OCI-LY7 (cell line): ENCODE results near the gene ACOX1. TPM values are rescaled to one million over a fixed set of nuclear protein-coding genes. Genes with fewer than 3 reads are reported as not detected.

ENCODE experiments used
- BruUV-seq: library from RNA; stranded (reverse); fragments of 400-500 nt; replicated peaks from 2 replicates; lab custom pipeline; 2021; lab: Mats Ljungman, UMichigan
- CTCF ChIA-PET: fragments of 300-600 bp; sonication (Branson Sonifier 250); formaldehyde crosslinking; loops from one replicate; lab custom pipeline; 2022; ENCODE audit warnings: antibody characterized with exemption; ENCODE audit not compliant: unreplicated experiment; lab: Charles Lee
- POLR2A ChIA-PET: fragments of 300-600 bp; sonication (Branson Sonifier 250); formaldehyde crosslinking; loops from one replicate; lab custom pipeline; 2022; ENCODE audit warnings: antibody characterized with exemption; lab: Charles Lee
- DNase-seq: peaks from one replicate; pipeline ENCODE4 v3.0.0-alpha.2; 2015; ENCODE audit warnings: low spot score
- H2AFZ ChIP-seq: fragments of 200-600 bp; sonication (generic), shearing (Covaris generic); 2 replicates; pipeline ENCODE4 v1.6.1; 2014; ENCODE audit warnings: mild to moderate bottlenecking, antibody characterized with exemption, low read length, moderate library complexity
- H3K27ac ChIP-seq: fragments of 200-600 bp; sonication (generic); 2 replicates; pipeline ENCODE4 v1.5.1; 2014; ENCODE audit warnings: mixed run types, low read depth, mild to moderate bottlenecking, moderate library complexity, low read length, inconsistent platforms; ENCODE audit not compliant: poor library complexity, severe bottlenecking
- H3K36me3 ChIP-seq: fragments of 200-600 bp; sonication (generic); 2 replicates; pipeline ENCODE4 v1.6.1; 2014; ENCODE audit warnings: mild to moderate bottlenecking, antibody characterized with exemption, low read length, moderate library complexity, mixed read lengths; ENCODE audit not compliant: insufficient read depth
- H3K4me1 ChIP-seq: fragments of 200-600 bp; sonication (generic); 2 replicates; pipeline ENCODE4 v1.5.1; 2014; ENCODE audit warnings: mild to moderate bottlenecking, low read length; ENCODE audit not compliant: insufficient read depth, poor library complexity, severe bottlenecking
- H3K4me2 ChIP-seq: fragments of 200-600 bp; sonication (generic); 2 replicates; pipeline ENCODE4 v1.6.1; 2014; ENCODE audit warnings: mild to moderate bottlenecking, low read length
- H3K4me3 ChIP-seq: fragments of 200-600 bp; sonication (generic); 2 replicates; pipeline ENCODE4 v1.5.1; 2014; ENCODE audit warnings: mild to moderate bottlenecking, low read depth, low read length; ENCODE audit not compliant: poor library complexity, severe bottlenecking
- H3K79me2 ChIP-seq: fragments of 200-600 bp; sonication (generic); 2 replicates; pipeline ENCODE4 v1.6.1; 2016; ENCODE audit warnings: low read depth, mild to moderate bottlenecking, low read length, moderate library complexity, mixed read lengths; ENCODE audit not compliant: insufficient read depth
- H3K9me2 ChIP-seq: fragments of 200-600 bp; sonication (generic); 2 replicates; pipeline ENCODE4 v1.6.1; 2016; ENCODE audit warnings: mild to moderate bottlenecking, low read length, mixed read lengths; ENCODE audit not compliant: insufficient read depth
- H3K9me3 ChIP-seq: fragments of 200-600 bp; sonication (generic); 2 replicates; pipeline ENCODE4 v1.6.1; 2014; ENCODE audit warnings: mild to moderate bottlenecking, mixed run types, low read length, mixed read lengths
- H4K20me1 ChIP-seq: fragments of 200-600 bp; sonication (generic); 2 replicates; pipeline ENCODE4 v1.6.1; 2014; ENCODE audit warnings: mild to moderate bottlenecking, antibody characterized with exemption, low read length, moderate library complexity, mixed read lengths; ENCODE audit not compliant: insufficient read depth
- EZH2phosphoT487 ChIP-seq: fragments of 200-600 bp; sonication (generic); IDR thresholded peaks from 2 replicates; pipeline ENCODE4 v1.6.1; 2018; ENCODE audit warnings: low read depth, borderline replicate concordance, mild to moderate bottlenecking, mixed run types, antibody characterized with exemption, low read length, moderate library complexity, mixed read lengths
- intact Hi-C: fragments of 100-400 bp; cut with micrococcal nuclease; formaldehyde crosslinking; loops from one replicate; pipeline ENCODE4 v1.10.0; 2022; ENCODE audit not compliant: unreplicated experiment
- total RNA-seq, 2 experiments: library from RNA; depleted of rRNA in 1 of 2; stranded (reverse); fragments of >200 nt in 1 of 2; shearing (Covaris generic) in 1 of 2; gene quantifications; 2 replicates each; pipeline ENCODE4 v1.2.3, GENCODE V29; 2014 to 2022
- TF ChIP-seq, protein P1 (sequence below): fragments of 200-600 bp; sonication (generic); conservative IDR thresholded peaks from 2 replicates; pipeline ENCODE4 v1.5.1; 2014; ENCODE audit warnings: mild to moderate bottlenecking, antibody characterized with exemption, low read length, moderate library complexity, mixed read lengths

Gene ACOX1
- total RNA-seq, 2 experiments from 2014 or later, result 22.6 to 34.6 TPM

DNA sequence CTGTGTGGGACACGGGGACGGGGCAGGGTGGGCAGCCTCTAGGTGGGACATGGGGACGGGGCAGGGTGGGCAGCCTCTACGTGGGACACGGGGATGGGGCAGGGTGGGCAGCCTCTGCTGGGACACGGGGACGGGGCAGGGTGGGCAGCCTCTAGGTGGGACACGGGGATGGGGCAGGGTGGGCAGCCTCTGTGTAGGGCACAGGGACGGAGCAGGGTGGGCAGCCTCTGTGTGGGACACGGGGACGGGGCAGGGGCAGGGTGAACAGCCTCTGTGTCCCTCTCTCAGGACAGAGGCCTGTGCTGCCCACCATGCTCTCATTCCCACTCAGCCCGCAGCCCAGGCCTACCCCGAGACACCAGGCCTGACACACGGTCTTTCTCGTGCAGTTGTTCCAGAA lies 57.4 kb downstream of the ACOX1 start:
- ChIA-PET POLR2A (interaction anchor here (0.7 to 0.9 kb wide), 3 partner anchors 33 to 491 kb away, joined by 3 to 7 read pairs (median 4); no protein-coding TSS in a partner anchor), CTCF (no interaction called here)
- Histone ChIP-seq H3K9me2 (no peaks in the 10 kb centered on the region), H3K4me2 (no peak overlapping the region), H3K4me1 (no peaks in the 10 kb centered on the region), H3K27ac (no peak overlapping the region), H2AFZ (no peak overlapping the region), H3K79me2 (no peaks in the 10 kb centered on the region), H4K20me1 (no peaks in the 10 kb centered on the region), H3K4me3 (no peak overlapping the region), H3K36me3 (no peaks in the 10 kb centered on the region), H3K9me3 (no peaks in the 10 kb centered on the region)
- intact Hi-C loops, result no loop called here
- no peak for DNase-seq
- BruUV-seq, result no TSS peak
- TF ChIP-seq EZH2phosphoT487, result no peak
- TF ChIP-seq, protein P1, sequence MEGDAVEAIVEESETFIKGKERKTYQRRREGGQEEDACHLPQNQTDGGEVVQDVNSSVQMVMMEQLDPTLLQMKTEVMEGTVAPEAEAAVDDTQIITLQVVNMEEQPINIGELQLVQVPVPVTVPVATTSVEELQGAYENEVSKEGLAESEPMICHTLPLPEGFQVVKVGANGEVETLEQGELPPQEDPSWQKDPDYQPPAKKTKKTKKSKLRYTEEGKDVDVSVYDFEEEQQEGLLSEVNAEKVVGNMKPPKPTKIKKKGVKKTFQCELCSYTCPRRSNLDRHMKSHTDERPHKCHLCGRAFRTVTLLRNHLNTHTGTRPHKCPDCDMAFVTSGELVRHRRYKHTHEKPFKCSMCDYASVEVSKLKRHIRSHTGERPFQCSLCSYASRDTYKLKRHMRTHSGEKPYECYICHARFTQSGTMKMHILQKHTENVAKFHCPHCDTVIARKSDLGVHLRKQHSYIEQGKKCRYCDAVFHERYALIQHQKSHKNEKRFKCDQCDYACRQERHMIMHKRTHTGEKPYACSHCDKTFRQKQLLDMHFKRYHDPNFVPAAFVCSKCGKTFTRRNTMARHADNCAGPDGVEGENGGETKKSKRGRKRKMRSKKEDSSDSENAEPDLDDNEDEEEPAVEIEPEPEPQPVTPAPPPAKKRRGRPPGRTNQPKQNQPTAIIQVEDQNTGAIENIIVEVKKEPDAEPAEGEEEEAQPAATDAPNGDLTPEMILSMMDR, result no peak

DNA sequence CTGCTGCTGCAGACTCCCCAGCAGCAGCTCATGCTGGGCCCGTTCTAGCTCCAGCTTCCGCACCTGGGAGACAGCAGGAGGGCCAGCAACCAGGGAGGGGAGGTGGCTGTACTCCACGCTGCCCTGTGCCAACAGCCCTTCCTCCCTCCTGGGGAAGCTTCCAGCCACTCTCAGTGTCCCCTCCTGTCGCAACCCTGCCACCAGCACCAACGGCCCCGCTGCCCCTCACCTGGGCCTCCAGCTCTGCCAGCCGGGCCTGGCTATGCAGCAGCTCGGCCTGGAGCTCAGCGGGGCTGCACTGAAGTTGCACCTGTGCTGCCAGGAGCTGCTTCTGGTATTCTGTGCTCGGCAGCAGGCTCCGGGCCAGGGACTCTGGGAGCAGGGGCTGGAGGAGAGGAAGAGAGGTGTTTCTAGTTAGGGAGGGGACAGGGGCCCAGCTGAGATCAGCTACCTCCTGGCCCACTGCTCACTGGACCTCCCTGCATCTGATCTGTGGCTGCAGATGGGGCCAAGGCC lies 58.9 kb downstream of the ACOX1 start:
- no peak overlapping the region for H3K4me3 ChIP-seq

DNA sequence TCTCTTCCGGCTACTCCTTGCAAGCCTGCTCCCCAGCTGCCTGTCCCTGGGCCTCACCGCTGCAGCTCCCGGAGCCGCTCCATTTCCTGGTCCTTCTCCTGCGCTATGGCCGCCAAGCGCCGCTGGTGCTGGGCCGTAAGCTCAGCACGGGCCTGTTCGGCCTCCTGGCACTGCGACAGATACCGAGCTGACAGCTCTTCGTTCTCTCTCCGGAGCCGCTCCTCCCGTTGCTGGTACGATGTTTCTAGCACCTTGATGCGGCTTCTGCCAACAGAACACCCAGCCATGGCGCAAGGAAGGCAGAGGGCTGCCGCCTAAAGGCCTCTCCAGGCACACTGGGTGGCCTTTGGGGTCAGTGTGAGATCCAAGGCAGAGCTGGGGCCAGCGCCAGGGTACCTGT lies 59.4 kb downstream of the ACOX1 start:
- no TSS peak for BruUV-seq
- H3K27ac ChIP-seq, result no peak overlapping the region
- no peak overlapping the region for H2AFZ ChIP-seq
- intact Hi-C loops, result no loop called here
- no peaks in the 10 kb centered on the region for H3K9me3 ChIP-seq
- H3K4me3 ChIP-seq, result no peak overlapping the region
- H3K4me1 ChIP-seq, result no peaks in the 10 kb centered on the region
- no peaks in the 10 kb centered on the region for H3K79me2 ChIP-seq
- no peaks in the 10 kb centered on the region for H3K9me2 ChIP-seq
- H3K4me2 ChIP-seq, result no peak overlapping the region
- no peaks in the 10 kb centered on the region for H4K20me1 ChIP-seq
- ChIA-PET POLR2A (interaction anchor here (0.6 to 1.0 kb wide), 2 partner anchors 10 to 420 kb away, joined by 3 to 5 read pairs; no protein-coding TSS in a partner anchor), CTCF (no interaction called here)
- H3K36me3 ChIP-seq, result no peaks in the 10 kb centered on the region
- no peak for DNase-seq
- TF ChIP-seq, protein P1, result no peak

More for the DNA sequence above, 58.9 kb downstream of the ACOX1 start:
- Histone ChIP-seq H3K36me3 (no peaks in the 10 kb centered on the region), H2AFZ (no peak overlapping the region), H3K4me1 (no peaks in the 10 kb centered on the region), H4K20me1 (no peaks in the 10 kb centered on the region), H3K9me2 (no peaks in the 10 kb centered on the region), H3K79me2 (no peaks in the 10 kb centered on the region), H3K27ac (no peak overlapping the region), H3K9me3 (no peaks in the 10 kb centered on the region), H3K4me2 (no peak overlapping the region)
- no TSS peak for BruUV-seq
- no peak for TF ChIP-seq EZH2phosphoT487
- TF ChIP-seq, protein P1, result no peak
- ChIA-PET CTCF (no interaction called here), POLR2A (interaction anchor here (0.6 to 1.0 kb wide), 2 partner anchors 10 to 420 kb away, joined by 3 to 5 read pairs; no protein-coding TSS in a partner anchor)
- intact Hi-C loops, result no loop called here
- no peak for DNase-seq
